Epidermal melanocyte (primary cell): Measurements from ENCODE around the gene JAK1.
"Not testable (repeated sequence)": the region's sequence is repeated elsewhere in the genome, so short reads cannot be mapped to it uniquely, and the experiment has no call there.

Source experiments
- DNase-seq: peaks from one replicate; pipeline ENCODE4 v3.0.0; 2011; ENCODE audit warnings: low spot score; ENCODE audit not compliant: insufficient read length

JAK1 gene

GRCh38 chr1:64841330-64842065 is 124.9 kb downstream of the JAK1 start:
- DNase-seq, result no peak

- DNase-seq, result no peak
Measured at GRCh38 chr1:64839732-64840405, 126.5 kb downstream of the JAK1 start.

GRCh38 chr1:64839261-64839660 is 127.1 kb downstream of the JAK1 start:
- no peak for DNase-seq

- no peak for DNase-seq
Measured at GRCh38 chr1:64838486-64838885, 127.9 kb downstream of the JAK1 start.

- DNase-seq, result no peak
Measured at GRCh38 chr1:64836802-64837201, 129.5 kb downstream of the JAK1 start.

GRCh38 chr1:64834734-64835133 is 131.6 kb downstream of the JAK1 start:
- no peak for DNase-seq

- no peak for DNase-seq
Measured at GRCh38 chr1:64830030-64830651, 136.2 kb downstream of the JAK1 start.

- DNase-seq, result no peak
Measured at GRCh38 chr1:64829411-64830029, 136.8 kb downstream of the JAK1 start.

GRCh38 chr1:64828829-64829228 is 137.5 kb downstream of the JAK1 start:
- DNase-seq, result no peak

- DNase-seq, result no peak
Measured at GRCh38 chr1:64826991-64827390, 139.4 kb downstream of the JAK1 start.

GRCh38 chr1:64823691-64824476 is 142.5 kb downstream of the JAK1 start:
- no peak for DNase-seq

GRCh38 chr1:64822621-64823020 is 143.7 kb downstream of the JAK1 start:
- DNase-seq, result no peak

- not testable (repeated sequence) for DNase-seq
Measured at GRCh38 chr1:64820572-64820971, 145.8 kb downstream of the JAK1 start.

- not testable (repeated sequence) for DNase-seq
Measured at GRCh38 chr1:64817364-64817763, 149.0 kb downstream of the JAK1 start.

- no peak for DNase-seq
Measured at GRCh38 chr1:64814427-64814826, 151.9 kb downstream of the JAK1 start.

GRCh38 chr1:64811131-64811530 is 155.2 kb downstream of the JAK1 start:
- DNase-seq, result no peak

GRCh38 chr1:64810001-64810400 is 156.3 kb downstream of the JAK1 start:
- no peak for DNase-seq

GRCh38 chr1:64809309-64809708 is 157.0 kb downstream of the JAK1 start:
- no peak for DNase-seq

GRCh38 chr1:64801851-64802523 is 164.4 kb downstream of the JAK1 start:
- DNase-seq, result no peak

- no peak for DNase-seq
Measured at GRCh38 chr1:64798872-64799271, 167.5 kb downstream of the JAK1 start.
